Transverse colon (tissue), 4 donors: ENCODE results near the gene DGKD.

Experiments
- POLR2A ChIP-seq: fragments of 450-650 bp; IDR thresholded peaks from one replicate; pipeline ENCODE4 v1.6.1; 2016; ENCODE audit warnings: antibody characterized with exemption, mild to moderate bottlenecking, moderate library complexity
- POLR2AphosphoS5 ChIP-seq, 3 donors: sonication (generic); formaldehyde crosslinking; IDR thresholded peaks; one replicate each; pipeline ENCODE4 v1.6.1; 2016; ENCODE audit warnings: antibody characterized with exemption in 3 of 3
- TF ChIP-seq, protein P1 (sequence below), 5 experiments: fragments of 200-600 bp in 3 of 5; fragments of 450-650 bp in 2 of 5; sonication (generic) in 3 of 5; IDR thresholded peaks; 1 replicate in 2 of 5; 2 replicates in 3 of 5; pipeline ENCODE4 v1.5.1; 2016 to 2017; ENCODE audit warnings: antibody characterized with exemption in 5 of 5, inconsistent platforms in 3 of 5, mild to moderate bottlenecking in 2 of 5, moderate library complexity in 1 of 5

DNA sequence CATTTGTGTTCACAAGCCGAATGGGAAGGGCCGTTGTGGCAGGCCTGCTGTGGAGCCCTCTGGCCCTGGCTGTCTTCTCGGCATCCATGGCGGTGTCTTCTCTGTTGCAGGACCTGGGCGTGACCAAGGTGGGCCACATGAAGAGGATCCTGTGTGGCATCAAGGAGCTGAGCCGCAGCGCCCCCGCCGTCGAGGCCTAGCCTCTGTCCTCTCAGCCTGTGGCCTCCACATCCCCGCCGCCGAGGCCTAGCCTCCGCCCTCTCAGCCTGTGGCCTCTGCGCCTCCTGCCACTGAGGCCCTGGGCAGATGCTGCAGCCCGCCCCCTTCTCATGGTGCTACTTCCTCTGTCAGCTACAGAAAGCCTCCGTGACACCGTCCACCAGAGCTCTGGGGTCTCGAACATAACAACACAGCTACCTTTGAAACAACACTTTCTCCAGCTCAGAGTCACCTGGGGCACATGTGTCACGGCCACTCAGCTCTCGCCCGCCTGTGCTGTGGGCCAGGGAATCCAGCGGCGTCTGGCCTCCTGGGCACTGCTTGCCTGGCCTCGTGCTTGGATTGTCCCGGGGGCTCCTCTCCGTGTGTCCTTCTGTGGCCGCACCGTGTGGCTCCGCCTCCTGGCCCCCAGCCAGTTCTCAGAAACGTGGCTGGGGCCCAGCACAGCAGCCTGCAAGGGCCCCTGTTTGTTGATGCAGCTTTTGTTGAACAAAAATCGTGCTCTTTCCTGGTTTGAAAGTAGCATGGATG lies 115.1 kb downstream of the DGKD start:
- no peak for TF ChIP-seq POLR2AphosphoS5 (IDR thresholded peaks at IDR 0.05)
- no peak for TF ChIP-seq POLR2A
- TF ChIP-seq, protein P1, sequence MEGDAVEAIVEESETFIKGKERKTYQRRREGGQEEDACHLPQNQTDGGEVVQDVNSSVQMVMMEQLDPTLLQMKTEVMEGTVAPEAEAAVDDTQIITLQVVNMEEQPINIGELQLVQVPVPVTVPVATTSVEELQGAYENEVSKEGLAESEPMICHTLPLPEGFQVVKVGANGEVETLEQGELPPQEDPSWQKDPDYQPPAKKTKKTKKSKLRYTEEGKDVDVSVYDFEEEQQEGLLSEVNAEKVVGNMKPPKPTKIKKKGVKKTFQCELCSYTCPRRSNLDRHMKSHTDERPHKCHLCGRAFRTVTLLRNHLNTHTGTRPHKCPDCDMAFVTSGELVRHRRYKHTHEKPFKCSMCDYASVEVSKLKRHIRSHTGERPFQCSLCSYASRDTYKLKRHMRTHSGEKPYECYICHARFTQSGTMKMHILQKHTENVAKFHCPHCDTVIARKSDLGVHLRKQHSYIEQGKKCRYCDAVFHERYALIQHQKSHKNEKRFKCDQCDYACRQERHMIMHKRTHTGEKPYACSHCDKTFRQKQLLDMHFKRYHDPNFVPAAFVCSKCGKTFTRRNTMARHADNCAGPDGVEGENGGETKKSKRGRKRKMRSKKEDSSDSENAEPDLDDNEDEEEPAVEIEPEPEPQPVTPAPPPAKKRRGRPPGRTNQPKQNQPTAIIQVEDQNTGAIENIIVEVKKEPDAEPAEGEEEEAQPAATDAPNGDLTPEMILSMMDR (IDR thresholded peaks at IDR 0.05) = no peak
